Lower leg skin (tissue), 3 donors: ENCODE results near the gene SKI.

ENCODE experiments used
- POLR2A ChIP-seq, 2 donors: fragments of 450-650 bp; IDR thresholded peaks; one replicate each; pipeline ENCODE4 v1.6.1; 2016 to 2017; ENCODE audit warnings: antibody characterized with exemption in 2 of 2, mild to moderate bottlenecking in 1 of 2, moderate library complexity in 1 of 2
- TF ChIP-seq, protein P1 (sequence below), 3 donors: fragments of 450-650 bp; IDR thresholded peaks; one replicate each; pipeline ENCODE4 v1.5.1; 2016; ENCODE audit warnings: antibody characterized with exemption in 3 of 3, mild to moderate bottlenecking in 3 of 3, moderate library complexity in 2 of 3

DNA sequence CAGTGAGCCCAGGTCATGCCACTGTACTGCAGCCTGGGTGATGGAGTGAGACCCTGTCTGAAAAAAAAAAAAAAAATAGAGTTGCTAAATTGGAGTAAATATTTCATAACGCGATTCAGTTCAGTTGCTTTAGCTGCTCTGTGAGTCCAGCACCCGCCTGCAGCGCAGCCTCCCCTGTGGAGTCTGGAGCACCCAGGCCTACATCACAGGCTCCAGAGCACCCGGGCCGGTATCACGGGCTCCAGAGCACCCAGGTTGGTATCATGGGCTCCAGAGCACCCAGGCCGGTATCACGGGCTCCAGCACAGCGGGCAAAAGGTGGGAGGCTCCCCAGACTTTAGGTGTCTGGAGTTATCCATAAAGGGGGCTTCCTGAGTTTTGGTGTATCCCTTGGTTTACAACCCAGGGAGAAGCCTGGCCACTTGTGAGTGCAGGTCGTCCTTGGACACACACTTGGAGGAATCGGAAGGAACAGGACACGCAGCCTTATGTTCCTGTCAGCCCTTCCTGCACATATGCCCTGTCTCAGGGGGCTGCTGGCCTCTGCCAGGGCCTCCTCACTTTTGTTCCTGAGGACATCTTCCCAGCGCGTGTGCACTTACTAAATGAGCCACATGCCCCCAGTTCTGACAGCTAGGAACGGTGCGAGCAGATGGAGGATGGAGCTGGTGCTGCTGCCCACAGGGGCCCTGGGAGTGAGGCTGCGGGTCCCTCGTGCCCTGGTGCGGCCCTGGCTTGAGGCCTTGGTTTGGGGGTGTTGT is 25.1 kb downstream of the SKI start:
- TF ChIP-seq, protein P1, sequence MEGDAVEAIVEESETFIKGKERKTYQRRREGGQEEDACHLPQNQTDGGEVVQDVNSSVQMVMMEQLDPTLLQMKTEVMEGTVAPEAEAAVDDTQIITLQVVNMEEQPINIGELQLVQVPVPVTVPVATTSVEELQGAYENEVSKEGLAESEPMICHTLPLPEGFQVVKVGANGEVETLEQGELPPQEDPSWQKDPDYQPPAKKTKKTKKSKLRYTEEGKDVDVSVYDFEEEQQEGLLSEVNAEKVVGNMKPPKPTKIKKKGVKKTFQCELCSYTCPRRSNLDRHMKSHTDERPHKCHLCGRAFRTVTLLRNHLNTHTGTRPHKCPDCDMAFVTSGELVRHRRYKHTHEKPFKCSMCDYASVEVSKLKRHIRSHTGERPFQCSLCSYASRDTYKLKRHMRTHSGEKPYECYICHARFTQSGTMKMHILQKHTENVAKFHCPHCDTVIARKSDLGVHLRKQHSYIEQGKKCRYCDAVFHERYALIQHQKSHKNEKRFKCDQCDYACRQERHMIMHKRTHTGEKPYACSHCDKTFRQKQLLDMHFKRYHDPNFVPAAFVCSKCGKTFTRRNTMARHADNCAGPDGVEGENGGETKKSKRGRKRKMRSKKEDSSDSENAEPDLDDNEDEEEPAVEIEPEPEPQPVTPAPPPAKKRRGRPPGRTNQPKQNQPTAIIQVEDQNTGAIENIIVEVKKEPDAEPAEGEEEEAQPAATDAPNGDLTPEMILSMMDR (IDR thresholded peaks at IDR 0.05): no peak
- no peak for TF ChIP-seq POLR2A (IDR thresholded peaks at IDR 0.05)
